Measurements from ENCODE around the gene SLC26A6.

- TF ChIP-seq CTCF (IDR thresholded peaks at IDR 0.05) (no peak), POLR2AphosphoS5 (IDR thresholded peaks at IDR 0.05) (no peak)
Observed at GRCh38 chr3:48630407-48630806, 4.9 kb downstream of the SLC26A6 start.
